HepG2 (cell line): ENCODE results near the gene GSTP1. TPM values are rescaled to one million over a fixed set of nuclear protein-coding genes. Genes with fewer than 3 reads are reported as not detected.
A peak's percentile ranks its signal among the peaks of the same experiment; 100 is the strongest.

ENCODE experiments used
- ATF1 ChIP-seq: IDR thresholded peaks from 2 replicates; pipeline ENCODE4 v1.6.1; 2016; ENCODE audit warnings: mild to moderate bottlenecking, control low read depth
- CHD4 ChIP-seq: fragments of 200-600 bp; sonication (generic); IDR thresholded peaks from 2 replicates; pipeline ENCODE4 v1.7.0; 2017; ENCODE audit warnings: mild to moderate bottlenecking, low read length, borderline replicate concordance
- EED ChIP-seq: sonication (generic); formaldehyde crosslinking; IDR thresholded peaks from 2 replicates; pipeline ENCODE4 v1.5.0; 2020; ENCODE audit warnings: mild to moderate bottlenecking, missing genetic modification reagents
- HNF1B ChIP-seq: sonication (generic); formaldehyde crosslinking; IDR thresholded peaks from 2 replicates; pipeline ENCODE4 v1.5.1; 2020; ENCODE audit warnings: mild to moderate bottlenecking, moderate library complexity, missing genetic modification reagents
- NFIB ChIP-seq: sonication (generic); formaldehyde crosslinking; IDR thresholded peaks from 2 replicates; pipeline ENCODE4 v1.9.0; 2021; ENCODE audit warnings: missing genetic modification reagents, mild to moderate bottlenecking, borderline replicate concordance
- RBFOX2 ChIP-seq: fragments of 200-400 bp; formaldehyde crosslinking; IDR thresholded peaks from 2 replicates; pipeline ENCODE4 v1.6.1; 2017; ENCODE audit warnings: low read depth, mild to moderate bottlenecking, low read length
- SAFB2 ChIP-seq: sonication (generic); formaldehyde crosslinking; IDR thresholded peaks from 2 replicates; pipeline ENCODE4 v1.5.1; 2020; ENCODE audit warnings: missing genetic modification reagents, low read depth, mild to moderate bottlenecking, borderline replicate concordance
- TFAP4 ChIP-seq: sonication (generic); IDR thresholded peaks from 2 replicates; pipeline ENCODE4 v1.6.1; 2016; ENCODE audit warnings: low read depth, borderline replicate concordance
- WIZ ChIP-seq: sonication (generic); formaldehyde crosslinking; IDR thresholded peaks from 2 replicates; pipeline ENCODE4 v1.5.1; 2020; ENCODE audit warnings: mild to moderate bottlenecking, missing genetic modification reagents
- XRCC5 ChIP-seq: fragments of 200-400 bp; formaldehyde crosslinking; optimal IDR thresholded peaks from 2 replicates; pipeline ENCODE3; 2017; ENCODE audit warnings: mild to moderate bottlenecking, low read length
- ZBTB1 ChIP-seq: sonication (generic); formaldehyde crosslinking; IDR thresholded peaks from 2 replicates; pipeline ENCODE4 v1.4.0; 2020; ENCODE audit warnings: missing genetic modification reagents, borderline replicate concordance
- ZBTB20 ChIP-seq: sonication (generic); formaldehyde crosslinking; IDR thresholded peaks from 2 replicates; pipeline ENCODE4 v1.8.1; 2023; ENCODE audit warnings: missing genetic modification reagents, low read depth, mild to moderate bottlenecking, borderline replicate concordance
- ZFP91 ChIP-seq: sonication (generic); formaldehyde crosslinking; IDR thresholded peaks from 2 replicates; pipeline ENCODE4 v1.9.0; 2022; ENCODE audit warnings: missing genetic modification reagents, mild to moderate bottlenecking, borderline replicate concordance
- ZNF263 ChIP-seq: sonication (generic); formaldehyde crosslinking; IDR thresholded peaks from 2 replicates; pipeline ENCODE4 v1.4.0; 2020; ENCODE audit warnings: missing genetic modification reagents
- ZNF468 ChIP-seq: sonication (generic); formaldehyde crosslinking; IDR thresholded peaks from 2 replicates; pipeline ENCODE4 v1.8.0; 2022; ENCODE audit warnings: mild to moderate bottlenecking, moderate library complexity, missing genetic modification reagents
- ZNF749 ChIP-seq: sonication (generic); formaldehyde crosslinking; IDR thresholded peaks from 2 replicates; pipeline ENCODE4 v1.8.0; 2022; ENCODE audit warnings: mild to moderate bottlenecking, missing genetic modification reagents, moderate library complexity, borderline replicate concordance
- ZNF782 ChIP-seq: sonication (generic); formaldehyde crosslinking; IDR thresholded peaks from 2 replicates; pipeline ENCODE4 v1.4.0; 2020; ENCODE audit warnings: missing genetic modification reagents, mild to moderate bottlenecking, borderline replicate concordance
- polyA plus RNA-seq, 8 experiments: library from polyadenylated mRNA; depleted of rRNA in 3 of 8; stranded (reverse) in 7 of 8; unstranded in 1 of 8; fragments of >200 nt; fragmentation: Illumina TruSeq in 4 of 8; extraction: Trizol in 4 of 8; gene quantifications; 2 replicates each; pipeline versions ENCODE4 v1.2.1 to v1.2.3, GENCODE V29; 2011 to 2016; ENCODE audit warnings: low read depth in 4 of 8, missing spikeins in 1 of 8, mixed read lengths in 1 of 8; ENCODE audit not compliant: insufficient read depth in 1 of 8
- total RNA-seq, 5 experiments: library from RNA; depleted of rRNA; stranded (reverse); fragments of >200 nt; fragmentation: Illumina TruSeq; extraction: Trizol; gene quantifications; 2 replicates each; pipeline ENCODE4 v1.2.3, GENCODE V29; 2016; ENCODE audit warnings: low read depth in 1 of 5
- TF ChIP-seq, protein P1 (sequence below): sonication (generic); formaldehyde crosslinking; IDR thresholded peaks from 2 replicates; pipeline ENCODE4 v1.5.0; 2020; ENCODE audit warnings: missing genetic modification reagents, mild to moderate bottlenecking, borderline replicate concordance
- TF ChIP-seq, protein P2 (sequence below): sonication (generic); formaldehyde crosslinking; IDR thresholded peaks from 2 replicates; pipeline ENCODE4 v1.4.0; 2020; ENCODE audit warnings: missing genetic modification reagents

The GSTP1 gene
- total and polyA plus RNA-seq, 2 of the 13 experiments (the other 11 are each of a cell fraction or from before 2014, with no cell fraction given): not detected

DNA sequence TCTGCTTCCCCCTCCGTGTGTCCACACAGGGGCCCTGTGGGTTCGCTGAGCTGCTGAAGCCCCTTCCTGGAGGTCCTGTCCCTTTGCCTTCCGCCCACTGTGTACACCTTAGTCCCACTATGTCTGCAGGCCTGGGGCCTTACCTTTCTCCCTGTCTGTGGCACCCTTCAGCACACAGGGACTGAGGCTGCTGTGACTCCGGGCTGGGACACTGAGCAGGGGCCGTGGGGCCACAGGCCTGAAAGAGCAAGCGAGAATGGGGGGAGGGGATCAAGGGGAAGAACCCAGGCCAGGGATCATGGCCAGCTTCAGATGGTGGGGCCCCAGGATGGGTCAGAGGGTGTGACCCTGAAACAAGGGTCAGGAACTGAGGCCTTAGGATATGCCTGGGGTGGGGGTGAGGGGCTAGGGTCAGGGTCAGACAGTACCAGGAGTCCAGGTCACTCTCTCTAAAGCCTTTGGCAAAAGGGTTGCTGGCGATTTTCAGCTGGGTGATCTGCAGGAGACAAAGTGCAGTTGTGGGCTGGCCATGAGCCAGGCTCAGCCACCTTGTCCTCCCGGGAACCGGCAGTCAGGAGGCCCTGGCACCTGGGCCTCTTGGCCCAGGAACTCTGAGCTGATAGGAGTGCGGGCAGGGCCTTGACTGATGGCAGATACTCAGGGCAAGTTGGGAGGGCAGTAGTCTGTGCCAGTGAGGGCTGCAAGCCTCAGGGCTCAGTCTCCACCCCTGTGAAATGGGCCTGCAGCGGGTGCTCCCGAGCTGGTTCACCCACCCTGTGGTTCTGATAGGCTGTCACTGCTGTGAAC is 48.8 kb downstream of the GSTP1 start (continued):
- TF ChIP-seq, protein P1, sequence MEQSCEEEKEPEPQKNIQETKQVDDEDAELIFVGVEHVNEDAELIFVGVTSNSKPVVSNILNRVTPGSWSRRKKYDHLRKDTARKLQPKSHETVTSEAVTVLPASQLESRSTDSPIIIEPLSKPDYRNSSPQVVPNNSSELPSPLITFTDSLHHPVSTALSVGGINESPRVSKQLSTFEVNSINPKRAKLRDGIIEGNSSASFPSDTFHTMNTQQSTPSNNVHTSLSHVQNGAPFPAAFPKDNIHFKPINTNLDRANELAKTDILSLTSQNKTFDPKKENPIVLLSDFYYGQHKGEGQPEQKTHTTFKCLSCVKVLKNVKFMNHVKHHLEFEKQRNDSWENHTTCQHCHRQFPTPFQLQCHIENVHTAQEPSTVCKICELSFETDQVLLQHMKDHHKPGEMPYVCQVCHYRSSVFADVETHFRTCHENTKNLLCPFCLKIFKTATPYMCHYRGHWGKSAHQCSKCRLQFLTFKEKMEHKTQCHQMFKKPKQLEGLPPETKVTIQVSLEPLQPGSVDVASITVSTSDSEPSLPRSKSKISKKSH: no peak
- TF ChIP-seq SAFB2 (CRISPR knock-in tag) (no peak; the same call in 1 of the 2 replicates), TFAP4 (peak; percentile 92), HNF1B (CRISPR knock-in tag) (0 out of 2 replicates have a peak, but pooled peaks have one; percentile 28), XRCC5 (peak; percentile 47), ZBTB20 (CRISPR knock-in tag) (peak; percentile 75; the same call in 1 of the 2 replicates), ZBTB1 (CRISPR knock-in tag) (no peak), RBFOX2 (no peak), ATF1 (no peak), ZNF782 (CRISPR knock-in tag) (0 out of 2 replicates have a peak, but pooled peaks have one; percentile 76), WIZ (CRISPR knock-in tag) (no peak), ZNF263 (peak; percentile 78; the same call in 1 of the 2 replicates), ZFP91 (CRISPR knock-in tag) (peak; percentile 66; the same call in 1 of the 2 replicates), NFIB (no peak), CHD4 (peak; percentile 86; the same call in 1 of the 2 replicates), ZNF468 (no peak), EED (CRISPR knock-in tag) (no peak), ZNF749 (0 out of 2 replicates have a peak, but pooled peaks have one; percentile 62)
- TF ChIP-seq, protein P2, sequence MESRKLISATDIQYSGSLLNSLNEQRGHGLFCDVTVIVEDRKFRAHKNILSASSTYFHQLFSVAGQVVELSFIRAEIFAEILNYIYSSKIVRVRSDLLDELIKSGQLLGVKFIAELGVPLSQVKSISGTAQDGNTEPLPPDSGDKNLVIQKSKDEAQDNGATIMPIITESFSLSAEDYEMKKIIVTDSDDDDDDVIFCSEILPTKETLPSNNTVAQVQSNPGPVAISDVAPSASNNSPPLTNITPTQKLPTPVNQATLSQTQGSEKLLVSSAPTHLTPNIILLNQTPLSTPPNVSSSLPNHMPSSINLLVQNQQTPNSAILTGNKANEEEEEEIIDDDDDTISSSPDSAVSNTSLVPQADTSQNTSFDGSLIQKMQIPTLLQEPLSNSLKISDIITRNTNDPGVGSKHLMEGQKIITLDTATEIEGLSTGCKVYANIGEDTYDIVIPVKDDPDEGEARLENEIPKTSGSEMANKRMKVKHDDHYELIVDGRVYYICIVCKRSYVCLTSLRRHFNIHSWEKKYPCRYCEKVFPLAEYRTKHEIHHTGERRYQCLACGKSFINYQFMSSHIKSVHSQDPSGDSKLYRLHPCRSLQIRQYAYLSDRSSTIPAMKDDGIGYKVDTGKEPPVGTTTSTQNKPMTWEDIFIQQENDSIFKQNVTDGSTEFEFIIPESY (CRISPR knock-in tag): peak; percentile 2; the same call in 1 of the 2 replicates
